H54 (cell line): Measurements from ENCODE around the gene TMPRSS6.

Experiments
- DNase-seq: peaks from one replicate; pipeline ENCODE4 v3.0.0; 2011; ENCODE audit warnings: low spot score, mixed read lengths; ENCODE audit not compliant: insufficient read length
- FAIRE-seq: peaks from 3 replicates; lab custom pipeline; 2011; peaks lifted over from hg19 to GRCh38; lab: Jason Lieb, UNC
- POLR2A ChIP-seq: IDR thresholded peaks from 2 replicates; pipeline ENCODE4 v1.6.1; 2011; ENCODE audit warnings: low read depth, mild to moderate bottlenecking, low read length

Gene TMPRSS6

GRCh38 chr22:37095113-37095512 is 14.4 kb downstream of the TMPRSS6 start:
- FAIRE-seq = no peak
- TF ChIP-seq POLR2A = no peak

GRCh38 chr22:37094239-37094638 is 15.3 kb downstream of the TMPRSS6 start:
- no peak for FAIRE-seq
- DNase-seq = no peak
- TF ChIP-seq POLR2A = no peak

More at GRCh38 chr22:37095113-37095512, 14.4 kb downstream of the TMPRSS6 start:
- no peak for DNase-seq

DNA sequence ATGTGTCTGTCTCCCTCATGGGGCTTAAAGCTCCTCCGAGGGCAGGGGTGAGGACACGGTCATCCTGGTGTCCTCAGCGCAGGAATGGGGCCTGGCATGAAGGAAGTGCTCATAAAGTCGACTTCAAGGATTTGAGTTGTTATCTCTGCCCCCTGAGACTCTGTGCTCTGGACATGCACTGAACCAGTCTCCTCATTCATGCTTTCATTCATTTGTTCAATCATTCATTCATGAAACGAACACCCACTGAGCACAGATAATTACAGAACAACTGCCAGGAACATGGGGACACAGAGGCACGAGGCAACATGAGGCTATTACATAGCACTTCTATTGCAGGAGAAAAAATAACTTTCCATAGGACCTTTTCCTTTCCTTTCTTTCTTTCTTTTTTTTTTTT is 16.5 kb downstream of the TMPRSS6 start:
- FAIRE-seq (no peak), DNase-seq (no peak)
- TF ChIP-seq POLR2A = no peak

GRCh38 chr22:37091994-37092393 is 17.5 kb downstream of the TMPRSS6 start:
- FAIRE-seq (no peak), DNase-seq (no peak)
- no peak for TF ChIP-seq POLR2A

DNA sequence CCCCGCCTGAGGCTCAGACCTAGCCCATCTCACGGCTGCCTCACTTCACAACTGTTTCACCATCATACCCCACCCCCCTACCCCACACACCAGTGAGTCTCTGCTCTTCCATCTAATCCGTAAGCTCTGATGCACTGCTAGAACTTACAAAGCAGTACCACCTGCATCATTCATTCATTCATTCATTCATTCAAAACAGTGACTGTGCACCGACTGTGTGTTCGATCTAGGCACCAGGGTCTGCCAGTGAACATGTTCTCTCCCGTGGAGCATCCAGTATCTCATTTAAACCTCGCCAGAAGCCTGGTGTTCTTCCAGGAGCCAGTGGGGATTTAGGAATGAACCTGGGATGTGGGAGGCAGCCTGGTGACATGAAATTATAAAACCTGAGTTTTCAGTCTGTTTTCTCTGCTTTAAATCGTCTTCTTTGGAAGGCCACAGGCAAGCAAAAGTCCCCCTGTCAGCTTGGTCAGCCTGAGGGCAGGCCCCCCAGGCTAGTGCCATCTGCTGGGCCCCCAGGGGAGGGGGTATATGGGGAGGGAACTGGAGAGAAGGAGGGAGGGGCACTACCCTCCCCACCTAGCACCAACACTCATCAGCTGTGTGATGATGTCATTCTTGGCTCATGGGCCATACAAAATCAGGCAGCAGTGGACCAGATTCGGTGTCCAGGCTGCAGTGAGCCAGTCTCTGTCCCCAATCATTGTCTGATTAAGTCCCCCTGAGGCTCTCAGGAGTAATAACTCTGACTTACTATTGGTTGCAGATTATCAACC is 18.4 kb downstream of the TMPRSS6 start:
- no peak for TF ChIP-seq POLR2A
- DNase-seq (no peak), FAIRE-seq (no peak)

DNA sequence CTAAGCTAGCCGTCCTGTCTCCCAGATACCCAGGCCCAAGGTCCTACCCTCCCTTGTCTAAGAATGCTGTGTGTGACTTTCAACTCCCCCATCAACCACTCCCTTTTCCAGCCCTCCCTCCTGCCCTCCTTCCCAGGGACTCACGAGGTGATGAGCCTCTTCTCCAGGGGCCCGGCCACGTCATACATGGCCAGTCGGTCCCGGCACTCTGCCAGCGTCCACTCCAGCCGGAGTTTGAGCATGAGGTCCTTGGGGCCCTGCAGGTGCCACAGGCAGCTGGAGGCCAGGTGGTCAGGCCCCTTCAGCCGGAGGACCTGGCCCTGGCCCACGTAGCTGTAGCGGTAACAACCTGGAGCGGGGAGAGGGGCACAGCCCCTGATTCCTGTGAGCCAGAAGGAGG is 20.1 kb downstream of the TMPRSS6 start:
- DNase-seq (peak; percentile 61), FAIRE-seq (no peak)
- no peak for TF ChIP-seq POLR2A

- FAIRE-seq = no peak
- TF ChIP-seq POLR2A = no peak
- DNase-seq = no peak
Measured at GRCh38 chr22:37088750-37089408, 20.6 kb downstream of the TMPRSS6 start.

DNA sequence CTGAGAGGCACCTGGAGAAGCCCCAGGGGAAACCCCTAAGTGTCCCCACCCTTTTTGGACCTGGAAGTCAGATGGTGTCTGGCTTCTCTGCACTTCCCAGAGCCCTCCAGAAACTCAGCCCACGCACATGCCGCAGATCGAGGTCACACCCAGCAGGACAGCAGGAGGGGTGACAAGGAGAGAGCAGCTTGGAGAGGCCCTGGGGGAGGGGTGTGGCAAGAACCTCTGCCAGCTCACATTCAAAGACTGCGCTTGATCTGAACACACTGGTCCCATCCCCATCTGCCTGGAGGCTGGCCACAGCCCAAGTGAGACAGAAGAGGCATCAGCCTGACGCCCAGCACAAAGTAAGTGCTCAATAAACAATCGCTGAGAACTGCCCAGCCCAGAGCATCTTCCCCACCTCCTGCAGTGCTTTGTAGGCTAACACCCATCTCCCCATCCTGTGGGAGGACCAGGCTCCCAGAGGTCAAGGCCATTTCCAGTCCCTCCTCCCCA is 21.4 kb downstream of the TMPRSS6 start:
- TF ChIP-seq POLR2A = no peak
- DNase-seq = peak; percentile 26
- FAIRE-seq = no peak

DNA sequence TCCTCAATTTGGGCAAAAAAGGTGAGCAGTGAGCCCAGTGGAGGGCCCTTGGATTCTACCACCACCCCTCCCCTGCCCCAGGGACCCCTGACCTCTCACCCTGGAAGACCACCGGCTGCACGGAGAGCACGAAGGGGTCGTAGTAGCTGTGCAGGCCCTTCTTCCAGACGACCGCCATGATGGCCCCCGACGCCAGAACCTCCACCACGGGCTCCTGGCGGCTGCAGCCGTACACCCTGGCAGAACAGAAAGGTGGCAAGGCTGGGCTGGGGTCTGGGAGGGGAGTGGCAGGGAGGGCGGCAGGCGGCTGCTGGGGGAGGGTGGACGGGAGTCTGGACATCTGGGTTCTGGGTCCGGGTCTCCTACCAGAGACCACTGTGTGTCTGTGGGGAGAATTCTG is 23.3 kb downstream of the TMPRSS6 start:
- DNase-seq (no peak), FAIRE-seq (no peak)
- no peak for TF ChIP-seq POLR2A

DNA sequence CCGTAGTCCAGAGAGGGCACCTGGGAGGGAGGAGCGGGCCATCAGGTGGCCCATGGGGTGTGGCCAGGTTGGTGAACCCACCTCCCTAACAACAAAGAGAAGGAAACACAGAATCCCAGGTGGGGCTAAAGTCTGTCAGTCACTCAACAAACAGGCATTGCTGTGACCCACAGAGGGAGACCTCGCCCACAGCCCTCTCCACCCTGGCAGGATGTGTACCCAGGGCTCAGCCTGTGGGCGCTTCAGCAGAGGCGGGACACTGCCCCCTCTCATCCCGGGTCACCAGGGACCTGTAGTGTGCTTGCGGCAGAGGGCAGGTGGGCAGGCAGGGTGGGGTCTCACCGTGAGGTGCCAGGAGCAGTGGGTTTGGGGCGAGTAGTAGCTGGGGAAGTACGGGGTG is 25.1 kb downstream of the TMPRSS6 start:
- DNase-seq = no peak
- FAIRE-seq = no peak
- no peak for TF ChIP-seq POLR2A

GRCh38 chr22:37083914-37084313 is 25.6 kb downstream of the TMPRSS6 start:
- no peak for TF ChIP-seq POLR2A
- DNase-seq = no peak
- no peak for FAIRE-seq

DNA sequence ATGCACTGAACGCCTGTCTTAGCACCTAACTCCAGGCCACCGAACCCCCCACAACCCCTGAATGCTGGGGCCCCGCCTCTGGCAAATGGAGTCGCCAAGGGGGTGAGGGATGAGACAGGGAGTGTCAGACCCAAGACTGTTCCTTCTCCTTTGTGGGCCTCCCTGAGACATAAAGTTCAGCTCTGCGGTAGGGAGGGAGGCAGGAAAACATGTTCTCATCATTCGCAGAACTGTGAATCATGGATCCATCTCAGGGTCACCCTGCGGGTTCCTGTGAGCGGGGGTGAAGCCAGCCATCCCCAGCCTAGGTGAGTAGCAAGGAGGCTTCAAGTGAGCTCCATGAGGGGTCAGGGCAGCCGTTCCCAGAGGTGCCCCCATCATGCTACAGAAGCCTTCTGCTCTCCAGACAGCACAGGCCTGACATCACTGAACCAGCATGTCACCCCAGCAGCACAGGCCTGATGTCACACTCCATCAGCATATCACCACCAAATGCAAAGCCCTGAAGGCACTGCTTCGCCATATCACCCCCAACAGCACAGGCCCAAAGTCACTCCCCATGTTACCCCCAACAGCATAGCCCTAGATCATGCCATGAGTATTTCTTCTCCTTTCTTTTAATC is 27.2 kb downstream of the TMPRSS6 start:
- FAIRE-seq = no peak
- no peak for DNase-seq
- TF ChIP-seq POLR2A = no peak

- FAIRE-seq (no peak), DNase-seq (no peak)
- no peak for TF ChIP-seq POLR2A
Measured at GRCh38 chr22:37080838-37081237, 28.7 kb downstream of the TMPRSS6 start.

GRCh38 chr22:37080438-37080837 is 29.1 kb downstream of the TMPRSS6 start:
- no peak for TF ChIP-seq POLR2A
- DNase-seq = no peak
- no peak for FAIRE-seq
